Measurements from ENCODE around the gene IGFBP4. TPM values are rescaled to one million over a fixed set of nuclear protein-coding genes. Genes with fewer than 3 reads are reported as not detected.

The IGFBP4 gene
- total RNA-seq = 207 and 302 TPM in 2 replicates

GRCh38 chr17:40443196-40443987 lies at the start of gene IGFBP4:
Gene IGFBP4 (plus strand): TSS chr17:40443450. CDS start chr17:40443736, 286 bp downstream.

GRCh38 chr17:40417609-40418427 lies 25.4 kb upstream of the IGFBP4 start, which contains the start of gene TOP2A:
Gene TOP2A (minus strand): TSS chr17:40417896. CDS start chr17:40417791, 105 bp downstream.

GRCh38 chr17:40501499-40501911 lies 58.3 kb downstream of the IGFBP4 start, which contains the start of gene TNS4:
Gene TNS4 (minus strand): TSS chr17:40501623. CDS start chr17:40496425, 5,198 bp downstream.

Other genes starting within 250 kb of the IGFBP4 start
- gene WIPF2, start 224.1 kb upstream of the IGFBP4 start, total RNA-seq = 6.2 and 11.8 TPM in 2 replicates
- gene CDC6, start 155.6 kb upstream of the IGFBP4 start, total RNA-seq = 2.1 and 11.8 TPM in 2 replicates
- 5.9 and 10.1 TPM in 2 replicates for gene RARA, start 134.3 kb upstream of the IGFBP4 start, total RNA-seq
- gene GJD3, start 78.7 kb upstream of the IGFBP4 start, total RNA-seq = 0.69 TPM in 1 of 2 replicates, not detected in the other
- gene TOP2A, start 25.6 kb upstream of the IGFBP4 start, total RNA-seq = 6.5 and 59.3 TPM in 2 replicates
- gene TNS4, start 58.2 kb downstream of the IGFBP4 start, total RNA-seq = not detected in 2 replicates
- not detected in 2 replicates for gene CCR7, start 122.0 kb downstream of the IGFBP4 start, total RNA-seq
- 48.7 and 74.5 TPM in 2 replicates for gene SMARCE1, start 204.4 kb downstream of the IGFBP4 start, total RNA-seq
- gene KRT222, start 221.7 kb downstream of the IGFBP4 start, total RNA-seq = not detected in 2 replicates